RKO (cell line): ENCODE results near the gene POLG.

Source experiments
- DNase-seq: peaks from one replicate; pipeline ENCODE4 v3.0.0-alpha.2; 2016; ENCODE audit warnings: low spot score

The POLG gene

DNA sequence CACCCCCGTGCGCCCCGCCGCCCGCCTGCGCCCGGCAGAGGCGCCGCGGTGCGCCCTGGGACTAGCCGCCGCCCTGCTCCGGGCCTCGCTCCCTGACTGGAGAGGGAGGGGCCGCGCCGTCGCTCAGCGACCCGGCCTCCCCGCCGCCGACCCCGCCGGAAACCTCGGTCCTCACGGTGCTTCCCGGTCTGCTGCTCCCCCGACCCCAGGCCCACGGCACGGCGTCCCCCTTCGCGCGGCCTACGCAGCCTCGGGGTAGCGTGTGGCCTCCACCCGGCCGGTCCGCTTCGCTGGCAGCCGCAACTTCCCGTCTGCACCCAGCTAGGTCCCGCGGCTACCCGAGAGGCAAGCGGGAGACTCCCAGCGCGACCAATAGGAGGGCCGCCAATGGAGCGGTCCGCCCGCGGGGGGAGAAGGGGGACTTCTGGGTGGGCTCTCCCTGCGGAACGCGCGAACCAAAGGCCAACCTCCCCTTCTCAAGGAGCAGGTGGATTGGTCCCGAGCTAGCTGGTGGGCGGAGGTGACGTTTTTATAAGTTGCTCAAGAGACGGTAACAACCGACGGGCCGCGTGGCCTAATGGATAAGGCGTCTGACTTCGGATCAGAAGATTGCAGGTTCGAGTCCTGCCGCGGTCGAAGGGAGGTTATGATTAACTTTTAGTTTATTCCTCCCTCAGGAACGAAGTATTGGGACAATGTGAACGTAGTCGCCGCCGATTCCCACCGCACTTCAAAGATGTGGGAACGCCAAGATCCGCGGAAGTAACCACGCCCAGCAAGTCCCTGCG, at the start of gene POLG:
Gene POLG (minus strand): TSS at position 315 of the 788 bp plus-strand sequence. CDS start 1,070 bp downstream, outside the sequence.
- DNase-seq, result peak; percentile 98

GRCh38 chr15:89384176-89384604, 49.6 kb upstream of the POLG start:
- no peak for DNase-seq

DNA sequence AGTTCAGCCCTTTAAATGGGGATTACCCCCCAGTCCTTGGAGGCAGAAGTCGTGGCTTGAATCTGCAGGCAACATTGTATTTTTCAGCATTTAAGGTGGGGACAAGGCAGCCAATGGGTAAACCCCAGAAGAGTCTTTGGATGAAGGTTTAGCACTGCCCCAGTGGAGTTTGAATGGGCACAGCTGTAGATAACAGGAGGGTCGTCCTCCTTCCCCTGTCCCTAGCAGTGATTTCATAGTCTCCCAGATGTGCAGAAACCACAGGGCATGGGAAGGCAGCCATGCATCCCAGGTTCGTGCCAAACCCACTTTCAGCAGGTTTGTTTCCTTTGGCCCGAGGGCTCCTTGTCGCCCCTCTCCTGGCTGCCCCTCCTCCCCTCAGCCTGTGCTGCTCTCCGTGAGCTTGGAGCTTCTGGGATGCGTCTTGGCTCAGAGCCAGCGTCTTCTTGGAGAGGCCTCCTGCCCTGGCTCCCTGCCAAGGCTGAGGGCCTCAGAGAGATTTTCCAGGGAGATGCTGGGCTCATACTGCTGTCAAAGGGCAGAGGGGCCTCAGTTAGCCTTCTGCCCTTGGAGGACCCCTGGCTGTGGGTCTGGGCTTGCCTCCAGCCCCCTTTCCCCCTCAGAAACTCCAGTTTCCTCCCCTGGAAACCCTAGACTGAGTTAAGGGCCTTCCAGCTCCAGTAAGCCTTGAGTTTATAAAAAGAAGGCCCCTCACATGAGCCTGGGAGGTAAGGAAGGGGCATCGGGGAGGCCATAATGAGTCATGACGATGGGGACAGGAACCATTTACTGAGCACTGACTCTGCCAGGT, 48.9 kb upstream of the POLG start:
- DNase-seq, result no peak

DNA sequence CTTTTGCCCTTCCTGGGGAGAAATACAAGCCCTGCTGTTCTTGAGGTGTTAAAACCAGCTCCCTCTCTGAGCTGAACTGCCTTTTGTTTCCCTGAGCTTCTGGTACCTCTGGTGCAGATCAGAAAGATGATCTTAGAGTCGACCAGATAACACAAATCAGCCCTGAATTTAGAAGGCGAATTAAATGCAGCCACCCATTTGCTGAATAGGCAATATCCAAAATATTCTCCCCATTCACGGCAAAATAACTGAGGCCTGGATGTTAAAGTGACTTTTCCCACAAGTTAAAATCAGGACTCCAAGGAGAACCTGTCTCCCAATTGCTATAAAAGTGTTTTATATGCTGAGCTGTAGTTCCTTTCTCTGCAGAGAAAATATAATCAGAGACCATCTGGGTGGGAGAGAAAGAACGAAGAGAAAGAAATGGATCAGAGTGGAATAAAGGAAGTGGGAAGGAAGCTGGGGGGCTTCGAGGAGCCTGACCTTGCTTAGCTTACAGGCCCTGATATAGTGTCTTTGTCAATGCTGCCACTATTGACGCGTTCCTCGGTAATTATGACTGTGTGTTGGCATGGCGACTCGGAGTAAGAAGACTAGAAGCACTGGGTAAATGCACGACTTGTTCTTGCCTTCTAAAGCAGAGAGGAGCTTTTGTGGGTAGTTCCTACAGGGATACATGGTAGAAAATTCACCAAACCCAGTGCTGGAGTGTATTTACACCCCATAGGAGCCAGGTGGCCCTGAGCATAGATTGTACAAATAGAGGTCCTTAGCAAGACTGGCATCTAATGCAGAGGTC, 47.5 kb upstream of the POLG start:
- no peak for DNase-seq

GRCh38 chr15:89381331-89381730, 46.7 kb upstream of the POLG start:
- DNase-seq, result no peak

DNA sequence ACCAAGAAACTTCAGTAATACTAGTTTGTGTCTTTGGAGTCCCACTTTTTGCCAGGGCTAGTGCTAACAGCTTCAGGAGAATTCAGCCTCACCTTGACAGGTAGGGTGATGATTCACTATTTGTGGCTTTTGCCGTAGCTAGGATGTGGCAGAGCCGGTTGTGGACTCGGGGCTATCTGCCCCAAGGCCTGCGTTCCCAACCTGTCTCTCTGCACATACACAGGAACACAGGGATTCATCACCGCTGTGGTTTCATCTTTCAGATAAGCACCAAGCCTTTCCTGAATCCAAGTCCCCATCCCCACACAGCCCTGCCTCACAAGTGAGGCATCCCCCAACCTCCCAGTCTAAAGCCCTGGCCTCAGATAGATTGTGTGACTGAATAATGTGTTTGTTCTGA, 45.2 kb upstream of the POLG start:
- no peak for DNase-seq

GRCh38 chr15:89379251-89379695, 44.6 kb upstream of the POLG start:
- DNase-seq, result no peak

DNA sequence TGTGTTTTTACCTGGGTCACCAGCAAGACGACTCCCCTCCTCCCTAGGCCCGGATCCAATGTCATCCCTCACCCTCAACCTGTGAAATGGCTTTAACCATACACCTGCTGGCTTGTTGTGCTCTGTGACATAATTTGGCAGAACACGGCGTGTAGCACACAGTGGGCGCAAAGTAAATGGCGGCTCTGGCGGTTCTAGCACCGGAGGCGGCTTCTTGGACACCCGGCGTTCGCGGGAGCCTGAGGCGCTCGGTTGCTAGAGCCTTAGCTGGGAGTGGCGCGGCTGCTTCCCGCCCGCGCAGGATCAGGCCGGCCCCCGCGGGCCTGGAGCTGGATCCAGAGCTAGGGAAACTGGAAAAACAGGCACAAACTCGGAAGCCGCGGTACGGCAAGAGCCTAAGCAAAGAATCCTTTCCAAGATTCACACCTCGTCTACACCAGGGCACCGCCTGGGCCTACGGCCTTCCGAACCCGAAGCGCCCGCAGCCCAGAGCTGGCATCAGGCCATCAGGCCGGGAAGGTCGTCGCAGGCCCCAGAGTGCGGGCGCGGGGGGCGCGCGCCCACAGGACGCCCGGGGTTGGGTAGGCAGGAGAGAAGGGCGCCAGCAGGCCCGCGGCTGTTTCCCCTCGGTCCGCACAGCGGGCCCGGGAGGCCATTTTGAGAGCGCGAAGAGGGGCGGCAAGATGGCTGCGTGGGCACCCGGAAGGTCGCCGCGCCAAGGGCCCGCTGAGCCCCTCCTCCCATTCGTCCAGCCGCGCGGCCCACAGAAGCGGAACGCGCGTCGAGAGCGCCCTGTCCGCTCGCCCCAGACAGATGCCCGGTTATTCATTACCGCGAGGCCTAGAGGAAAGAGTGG, 43.9 kb upstream of the POLG start:
- DNase-seq, result no peak

DNA sequence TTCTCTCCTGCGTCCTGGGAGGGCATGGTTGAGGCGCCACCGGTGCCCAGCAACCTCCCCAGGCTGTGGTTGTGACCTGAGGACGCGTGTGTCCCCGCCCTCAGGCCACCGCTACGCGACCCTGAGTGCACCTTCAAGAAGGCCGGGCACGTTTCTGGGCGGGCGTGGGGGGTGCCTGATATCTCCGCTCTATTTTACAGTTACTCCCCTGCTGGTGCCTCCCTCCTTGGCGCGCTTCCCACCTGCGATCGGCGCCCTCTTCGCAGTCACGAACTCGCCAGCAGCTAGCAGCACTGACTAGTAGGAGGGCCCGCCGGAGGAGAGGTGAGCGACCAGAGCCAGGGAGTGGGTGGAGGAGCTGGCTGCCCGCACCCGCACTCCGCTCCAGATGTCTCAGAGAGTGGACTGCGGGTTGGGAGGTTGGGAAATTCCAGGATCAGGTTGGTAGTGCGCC, 43.2 kb upstream of the POLG start:
- DNase-seq, result no peak

GRCh38 chr15:89377024-89377841, 42.6 kb upstream of the POLG start:
- DNase-seq, result no peak

GRCh38 chr15:89376388-89376787, 41.8 kb upstream of the POLG start:
- no peak for DNase-seq

DNA sequence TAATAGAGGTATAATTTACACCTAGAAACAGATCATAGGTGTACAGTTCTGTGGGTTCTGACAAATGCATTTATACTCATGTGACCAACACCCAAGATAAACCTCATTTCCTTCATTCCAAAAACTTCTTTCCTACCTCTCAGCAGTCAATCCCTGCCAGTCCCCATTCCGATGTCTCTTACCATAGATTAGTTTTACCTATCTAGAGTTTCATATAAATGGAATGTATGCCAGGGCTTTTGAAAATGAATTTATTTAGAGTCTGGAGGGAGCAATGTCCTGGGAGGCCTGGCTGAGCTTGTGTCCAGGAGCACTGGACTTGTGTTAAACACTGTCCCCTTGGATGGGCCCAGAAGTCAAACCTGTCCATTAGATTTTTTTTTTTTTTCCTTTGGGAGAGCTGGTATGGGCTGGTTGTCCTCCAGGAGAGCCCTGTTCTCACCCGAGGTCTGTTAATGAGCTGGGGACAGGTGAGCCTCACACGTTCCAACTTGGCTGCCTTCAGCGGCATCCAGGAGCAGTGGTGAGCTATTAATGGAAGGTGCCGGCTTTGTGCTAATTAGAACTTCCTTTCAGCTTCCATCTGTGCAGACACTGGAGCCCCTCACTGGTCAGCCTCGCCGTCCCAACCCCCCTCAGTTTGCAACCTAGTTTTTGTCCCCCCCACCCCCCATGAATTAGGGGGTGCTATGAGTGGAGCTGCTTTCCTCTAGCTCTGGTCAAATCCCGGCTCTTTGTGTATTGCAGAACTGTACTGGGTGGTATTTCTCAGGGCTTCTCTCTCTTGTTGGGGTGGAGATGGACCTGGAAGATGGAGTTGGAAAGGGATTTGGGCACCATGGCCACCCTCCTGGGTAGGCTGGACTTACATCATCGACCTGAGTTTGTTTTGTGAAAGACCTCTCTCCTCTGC, 40.7 kb upstream of the POLG start:
- no peak for DNase-seq

GRCh38 chr15:89374086-89374981, 39.7 kb upstream of the POLG start:
- no peak for DNase-seq

GRCh38 chr15:89372069-89372935, 37.7 kb upstream of the POLG start:
- DNase-seq, result no peak

GRCh38 chr15:89371228-89372044, 36.8 kb upstream of the POLG start:
- DNase-seq, result no peak

DNA sequence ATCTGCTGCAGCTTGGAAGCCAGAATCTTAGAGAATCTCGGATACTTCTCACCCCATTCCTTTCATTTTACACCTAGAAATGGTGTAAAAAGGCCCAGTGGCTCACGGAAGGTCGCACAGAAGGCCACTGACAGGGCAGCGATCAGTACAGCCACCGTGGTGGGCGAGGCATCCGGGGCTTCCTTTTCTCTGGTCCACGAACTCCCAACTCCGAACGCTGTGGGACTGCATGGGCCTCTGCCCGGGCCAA, 36.3 kb upstream of the POLG start:
- no peak for DNase-seq
